CD4-positive, alpha-beta T cell (primary cell): ENCODE measurements around the gene ACADS. TPM values are rescaled to one million over a fixed set of nuclear protein-coding genes. Genes with fewer than 3 reads are reported as not detected.

ENCODE experiments used
- ATAC-seq: fragments of 200-7000 bp; cut with Tn5 transposase; one replicate; pipeline ENCODE4 v1.10.0; 2022; ENCODE audit warnings: mild to moderate bottlenecking; ENCODE audit not compliant: poor library complexity
- CTCF ChIA-PET: fragments of 350-600 bp; sonication (Branson Sonifier 250); formaldehyde crosslinking; loops from one replicate; lab custom pipeline; 2021; ENCODE audit warnings: antibody characterized with exemption, inconsistent platforms; lab: Charles Lee
- POLR2A ChIA-PET: fragments of 350-600 bp; sonication (Branson Sonifier 250); formaldehyde crosslinking; loops from one replicate; lab custom pipeline; 2021; ENCODE audit warnings: antibody characterized with exemption, inconsistent platforms; lab: Charles Lee
- DNase-seq, 14 experiments: peaks; one replicate each; pipeline ENCODE4 v3.0.0-alpha.2; 2013 to 2020; ENCODE audit warnings: mixed read lengths in 2 of 14
- H3K27ac ChIP-seq, 2 donors: one replicate each; pipeline versions ENCODE4 v1.5.1 to v1.7.0; 2013; ENCODE audit warnings: low read length in 2 of 2, low read depth in 1 of 2, mild to moderate bottlenecking in 1 of 2
- H3K27me3 ChIP-seq, 2 experiments: 1 replicate in 1 of 2; 2 replicates in 1 of 2; pipeline versions ENCODE4 v1.6.1 to v1.7.0; 2013; ENCODE audit warnings: low read length in 2 of 2, control low read depth in 1 of 2, mild to moderate bottlenecking in 1 of 2, moderate library complexity in 1 of 2; ENCODE audit not compliant: insufficient read depth in 2 of 2, control insufficient read depth in 1 of 2
- H3K36me3 ChIP-seq: one replicate; pipeline ENCODE4 v1.6.1; 2013; ENCODE audit warnings: low read length, control low read depth; ENCODE audit not compliant: insufficient read depth
- H3K4me1 ChIP-seq: one replicate; pipeline ENCODE4 v1.6.1; 2013; ENCODE audit warnings: low read length, control low read depth; ENCODE audit not compliant: insufficient read depth
- H3K4me3 ChIP-seq: one replicate; pipeline ENCODE4 v1.5.1; 2013; ENCODE audit warnings: mild to moderate bottlenecking, low read length, moderate library complexity
- H3K9me3 ChIP-seq, 2 experiments: 1 replicate in 1 of 2; 2 replicates in 1 of 2; pipeline versions ENCODE4 v1.6.1 to v1.7.0; 2013; ENCODE audit warnings: low read length in 2 of 2, mild to moderate bottlenecking in 2 of 2, control low read depth in 1 of 2, moderate library complexity in 1 of 2; ENCODE audit not compliant: control insufficient read depth in 1 of 2, insufficient read depth in 1 of 2
- H3K27ac Mint-ChIP-seq: one replicate; pipeline ENCODE4 v1.8.0; 2020; ENCODE audit warnings: mixed read lengths
- H3K27me3 Mint-ChIP-seq: one replicate; pipeline ENCODE4 v1.8.0; 2021; ENCODE audit warnings: mixed read lengths
- H3K36me3 Mint-ChIP-seq: one replicate; pipeline ENCODE4 v1.8.0; 2021; ENCODE audit warnings: low read depth, mixed read lengths
- H3K4me1 Mint-ChIP-seq: one replicate; pipeline ENCODE4 v1.8.0; 2021; ENCODE audit warnings: low read depth, mixed read lengths
- H3K4me3 Mint-ChIP-seq: one replicate; pipeline ENCODE4 v1.8.0; 2020; ENCODE audit warnings: mild to moderate bottlenecking, mixed read lengths
- H3K9me3 Mint-ChIP-seq: one replicate; pipeline ENCODE4 v1.8.0; 2020; ENCODE audit warnings: mixed read lengths
- intact Hi-C, 2 experiments: fragments of 100-400 bp; cut with DNase I in 1 of 2; cut with micrococcal nuclease in 1 of 2; formaldehyde crosslinking; loops; one replicate each; pipeline versions ENCODE4 v1.15.1 to v1.9.0; 2023 to 2025; cut with DNase I, micrococcal nuclease
- total RNA-seq, 174 experiments: library from RNA in 2 of 174; stranded (reverse) in 2 of 174; gene quantifications; one replicate each; pipeline ENCODE4 v1.2.3 and lab custom pipeline; 2021 to 2026
- TF ChIP-seq, protein P1 (sequence below): fragments of 200-600 bp; IDR thresholded peaks from one replicate; pipeline ENCODE4 v1.8.0; 2022; ENCODE audit warnings: antibody characterized with exemption, mild to moderate bottlenecking

ACADS gene
- total RNA-seq, 2 experiments from 2014 or later = 8.9 to 9.2 TPM

DNA sequence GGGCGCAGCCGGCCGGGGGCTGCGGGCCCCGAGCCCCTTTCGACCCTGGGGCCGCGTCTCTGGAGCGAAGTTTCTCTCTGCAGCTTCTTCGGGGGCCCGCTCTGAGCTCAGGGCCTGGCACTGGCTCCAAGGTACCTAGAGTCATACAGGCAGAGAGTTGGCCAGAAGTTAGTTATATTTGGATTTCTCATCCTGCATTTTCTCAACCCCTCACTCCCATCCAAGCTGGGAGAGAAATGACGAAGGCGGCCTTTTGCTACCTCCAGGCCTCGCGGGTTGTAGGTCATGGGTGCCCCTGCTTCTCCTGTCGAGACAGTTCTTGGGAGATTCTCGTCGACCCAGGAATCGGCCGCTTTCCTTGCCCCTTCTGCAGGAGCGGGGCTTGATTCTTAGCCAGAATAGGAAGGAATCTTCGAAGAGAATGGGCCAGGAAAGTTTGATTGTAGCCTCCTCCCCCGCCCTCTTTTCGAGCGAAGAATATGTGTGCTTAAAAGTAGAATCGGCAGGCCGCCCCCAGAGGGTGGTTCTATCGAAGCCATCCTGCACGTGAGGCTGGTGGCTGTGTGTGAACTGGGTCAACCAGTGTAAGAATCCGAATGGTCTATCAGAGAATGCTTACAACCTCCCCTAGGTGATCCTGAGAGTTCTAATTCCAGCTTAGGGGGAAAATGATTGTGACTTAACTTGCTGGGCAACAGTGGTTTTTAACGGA, 37.9 kb upstream of the ACADS start:
- ChIA-PET POLR2A (interaction anchor here (1.1 to 1.9 kb wide), 3 partner anchors 22 to 396 kb away, joined by 4 to 9 read pairs (median 5); partner anchors contain the start of genes POP5, RNU4-2 and UNC119B), CTCF (interaction anchor here (0.6 to 1.4 kb wide), 4 partner anchors 15 to 408 kb away, joined by 3 read pairs; partner anchors contain the start of gene SRSF9)
- H3K4me3 Mint-ChIP-seq = peak overlapping the region; percentile 90
- Histone ChIP-seq H3K4me3 (peak overlapping the region; percentile 95), H3K9me3 (no peaks in the 10 kb centered on the region), H3K27me3 (no peaks in the 10 kb centered on the region), H3K27ac (no peak overlapping the region), H3K4me1 (peaks cover 34% of the 10 kb centered on the region), H3K36me3 (peaks cover 2% of the 10 kb centered on the region)
- peak overlapping the region; percentile 76 for H3K27ac Mint-ChIP-seq
- peaks cover 58% of the 10 kb centered on the region for H3K4me1 Mint-ChIP-seq
- no peaks in the 10 kb centered on the region for H3K9me3 Mint-ChIP-seq
- no peaks in the 10 kb centered on the region for H3K27me3 Mint-ChIP-seq
- H3K36me3 Mint-ChIP-seq = peaks cover 13% of the 10 kb centered on the region
- no peak for ATAC-seq
- DNase-seq = peak in 10 of 14 experiments; percentile 4 to 59 (median 27)
- TF ChIP-seq, protein P1, sequence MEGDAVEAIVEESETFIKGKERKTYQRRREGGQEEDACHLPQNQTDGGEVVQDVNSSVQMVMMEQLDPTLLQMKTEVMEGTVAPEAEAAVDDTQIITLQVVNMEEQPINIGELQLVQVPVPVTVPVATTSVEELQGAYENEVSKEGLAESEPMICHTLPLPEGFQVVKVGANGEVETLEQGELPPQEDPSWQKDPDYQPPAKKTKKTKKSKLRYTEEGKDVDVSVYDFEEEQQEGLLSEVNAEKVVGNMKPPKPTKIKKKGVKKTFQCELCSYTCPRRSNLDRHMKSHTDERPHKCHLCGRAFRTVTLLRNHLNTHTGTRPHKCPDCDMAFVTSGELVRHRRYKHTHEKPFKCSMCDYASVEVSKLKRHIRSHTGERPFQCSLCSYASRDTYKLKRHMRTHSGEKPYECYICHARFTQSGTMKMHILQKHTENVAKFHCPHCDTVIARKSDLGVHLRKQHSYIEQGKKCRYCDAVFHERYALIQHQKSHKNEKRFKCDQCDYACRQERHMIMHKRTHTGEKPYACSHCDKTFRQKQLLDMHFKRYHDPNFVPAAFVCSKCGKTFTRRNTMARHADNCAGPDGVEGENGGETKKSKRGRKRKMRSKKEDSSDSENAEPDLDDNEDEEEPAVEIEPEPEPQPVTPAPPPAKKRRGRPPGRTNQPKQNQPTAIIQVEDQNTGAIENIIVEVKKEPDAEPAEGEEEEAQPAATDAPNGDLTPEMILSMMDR = no peak
- intact Hi-C loops = loop anchor here (2.0 to 10.0 kb wide), 7 partner anchors 40 to 555 kb away; partner anchors contain the start of genes ACADS (in 1 of the 2), C12orf43 (in 1 of the 2), COX6A1 (in 1 of the 2) and GCN1 (in 1 of the 2)

DNA sequence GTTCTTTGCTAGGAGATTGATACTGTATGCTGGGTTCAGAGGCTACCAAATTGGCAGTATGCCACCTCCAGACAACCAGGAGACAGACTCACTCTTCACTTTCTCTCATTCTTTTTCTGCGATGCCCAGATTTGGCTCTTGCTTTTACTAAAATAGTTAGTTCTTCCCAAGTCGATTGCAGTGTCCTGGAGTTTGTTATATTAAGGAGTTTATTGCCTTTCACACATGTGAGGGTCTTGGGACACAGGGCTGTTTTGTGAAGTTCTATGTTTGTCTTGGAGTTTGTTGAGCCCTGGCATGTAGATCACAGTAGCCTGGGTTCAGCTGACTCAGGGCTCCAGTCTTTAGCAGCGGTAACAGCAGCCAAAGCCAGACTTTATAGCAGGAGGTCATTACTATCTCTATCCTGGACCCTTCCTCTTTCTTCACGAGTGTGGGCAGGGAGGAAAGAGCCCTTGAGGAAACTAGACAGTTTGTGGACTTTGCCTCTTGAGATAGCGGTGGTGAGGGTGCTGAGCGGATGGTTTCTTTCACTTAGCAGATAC, 37.0 kb upstream of the ACADS start:
- intact Hi-C loops = loop anchor here (1.0 to 10.0 kb wide), 7 partner anchors 20 to 554 kb away; partner anchors contain the start of genes ACADS (in 1 of the 2), C12orf43 (in 1 of the 2), GCN1 (in 1 of the 2) and SPPL3 (in 1 of the 2)
- Mint-ChIP-seq H3K4me3 (peak overlapping the region; percentile 90), H3K36me3 (peaks cover 20% of the 10 kb centered on the region), H3K4me1 (peaks cover 67% of the 10 kb centered on the region), H3K27ac (peak overlapping the region; percentile 76), H3K27me3 (no peaks in the 10 kb centered on the region), H3K9me3 (no peaks in the 10 kb centered on the region)
- Histone ChIP-seq H3K27me3 (no peaks in the 10 kb centered on the region), H3K4me1 (peaks cover 39% of the 10 kb centered on the region), H3K36me3 (peaks cover 8% of the 10 kb centered on the region), H3K27ac (no peak overlapping the region), H3K4me3 (peak overlapping the region; percentile 95), H3K9me3 (no peaks in the 10 kb centered on the region)
- TF ChIP-seq, protein P1 = no peak
- ChIA-PET POLR2A (interaction anchor here (1.6 kb wide), 1 partner anchor 107 kb away, joined by 5 read pairs; the partner anchor contains the start of gene POP5), CTCF (interaction anchor here (0.6 to 1.4 kb wide), 3 partner anchors 105 to 408 kb away, joined by 3 read pairs; partner anchors contain the start of gene SRSF9)
- no peak for DNase-seq
- ATAC-seq = no peak

DNA sequence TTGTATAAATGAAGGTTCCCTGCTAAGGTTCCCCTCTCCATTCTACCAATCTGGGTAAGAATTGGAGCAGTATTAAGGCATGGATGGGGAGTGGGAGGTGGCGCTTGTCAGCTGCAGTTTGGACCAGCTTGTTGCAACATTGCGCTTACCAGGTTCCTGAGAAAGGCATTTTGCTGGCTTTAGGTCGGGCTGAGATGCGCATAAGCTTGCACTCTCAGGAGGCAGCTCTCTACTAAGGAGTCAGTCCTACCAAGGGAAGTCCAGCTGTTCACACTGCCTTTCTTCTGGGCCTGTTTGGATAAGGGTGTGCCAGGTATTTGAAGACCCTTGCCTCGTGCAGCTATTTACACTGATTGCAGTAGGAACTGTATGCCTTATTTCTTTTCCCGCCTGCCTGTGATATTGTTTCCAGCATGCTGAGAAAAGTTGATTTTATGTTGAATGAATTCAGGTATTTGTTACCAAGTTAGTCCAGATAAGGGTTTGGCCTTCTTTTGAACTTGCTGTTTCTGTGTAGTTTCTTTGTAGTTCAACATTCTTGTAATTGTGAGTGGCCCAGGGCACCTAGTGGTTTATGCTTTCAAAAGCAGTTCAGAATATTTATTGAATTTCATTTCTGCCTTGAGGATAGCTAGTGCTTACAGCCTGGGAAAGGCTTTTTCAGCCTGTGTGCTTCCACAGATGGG, 36.1 kb upstream of the ACADS start:
- Histone ChIP-seq H3K4me3 (no peak overlapping the region), H3K27ac (no peak overlapping the region)

More for the DNA sequence above, 36.1 kb upstream of the ACADS start:
- Histone ChIP-seq H3K9me3 (no peaks in the 10 kb centered on the region), H3K4me1 (peaks cover 39% of the 10 kb centered on the region), H3K36me3 (peaks cover 18% of the 10 kb centered on the region), H3K27me3 (no peaks in the 10 kb centered on the region)
- H3K4me3 Mint-ChIP-seq = peak overlapping the region; percentile 90
- H3K36me3 Mint-ChIP-seq = peaks cover 30% of the 10 kb centered on the region
- DNase-seq (no peak), ATAC-seq (no peak)
- TF ChIP-seq, protein P1 = no peak
- ChIA-PET CTCF (no interaction called here), POLR2A (interaction anchor here (0.6 to 1.6 kb wide), 2 partner anchors 9 to 108 kb away, joined by 3 to 5 read pairs; partner anchors contain the start of gene POP5)
- peaks cover 74% of the 10 kb centered on the region for H3K4me1 Mint-ChIP-seq
- no peaks in the 10 kb centered on the region for H3K27me3 Mint-ChIP-seq
- no peaks in the 10 kb centered on the region for H3K9me3 Mint-ChIP-seq
- H3K27ac Mint-ChIP-seq = no peak overlapping the region
- intact Hi-C loops = loop anchor here (1.0 to 10.0 kb wide), 7 partner anchors 19 to 553 kb away; partner anchors contain the start of genes ACADS (in 1 of the 2), C12orf43 (in 1 of the 2), GCN1 (in 1 of the 2) and SPPL3 (in 1 of the 2)
